SK-N-SH treated with all-trans-retinoic acid at 6 μM for 48 hours (cell line): ENCODE measurements around the gene HPRT1.
A peak's percentile ranks its signal among the peaks of the same experiment; 100 is the strongest.

Source experiments
- ATAC-seq: fragments of 200-7000 bp; cut with Tn5 transposase; 3 replicates; pipeline ENCODE4 v1.9.1; 2020; ENCODE audit warnings: mild to moderate bottlenecking, moderate library complexity
- ARNTL ChIP-seq: fragments of 450-650 bp; formaldehyde crosslinking; IDR thresholded peaks from 2 replicates; pipeline ENCODE4 v1.5.0; 2020; ENCODE audit warnings: low read depth, mild to moderate bottlenecking, moderate library complexity, borderline replicate concordance
- CREB5 ChIP-seq: fragments of 250-450 bp; sonication (Bioruptor Pico); IDR thresholded peaks from 2 replicates; pipeline ENCODE4 v1.5.1; 2020; ENCODE audit warnings: low read depth, mild to moderate bottlenecking, moderate library complexity
- CSRNP3 ChIP-seq: fragments of 250-450 bp; sonication (Bioruptor Pico); IDR thresholded peaks from 2 replicates; pipeline ENCODE4 v1.5.1; 2021; ENCODE audit warnings: mild to moderate bottlenecking, moderate library complexity
- ISL1 ChIP-seq: fragments of 250-450 bp; sonication (Bioruptor Pico); IDR thresholded peaks from 2 replicates; pipeline ENCODE4 v2.1.2; 2022; ENCODE audit warnings: mild to moderate bottlenecking, moderate library complexity
- OSR1 ChIP-seq: fragments of 250-450 bp; sonication (Bioruptor Pico); IDR thresholded peaks from 2 replicates; pipeline ENCODE4 v1.8.0; 2022; ENCODE audit warnings: moderate library complexity, mild to moderate bottlenecking, inconsistent platforms
- PATZ1 ChIP-seq: fragments of 250-450 bp; sonication (Bioruptor Pico); IDR thresholded peaks from 2 replicates; pipeline ENCODE4 v1.8.0; 2020; ENCODE audit warnings: mild to moderate bottlenecking, moderate library complexity, borderline replicate concordance
- POU6F1 ChIP-seq: fragments of 250-450 bp; sonication (Bioruptor Pico); IDR thresholded peaks from 2 replicates; pipeline ENCODE4 v1.8.0; 2021; ENCODE audit warnings: low read depth, mild to moderate bottlenecking, moderate library complexity, borderline replicate concordance
- PPARA ChIP-seq: fragments of 250-450 bp; sonication (Bioruptor Pico); IDR thresholded peaks from 2 replicates; pipeline ENCODE4 v1.5.0; 2020; ENCODE audit warnings: mild to moderate bottlenecking, borderline replicate concordance
- RARB ChIP-seq: fragments of 250-450 bp; sonication (Bioruptor Pico); IDR thresholded peaks from 2 replicates; pipeline ENCODE4 v1.8.0; 2021; ENCODE audit warnings: mild to moderate bottlenecking, moderate library complexity
- SNAI2 ChIP-seq: fragments of 250-450 bp; sonication (Bioruptor Pico); IDR thresholded peaks from 2 replicates; pipeline ENCODE4 v1.5.0; 2020; ENCODE audit warnings: mild to moderate bottlenecking, moderate library complexity
- TCF4 ChIP-seq: fragments of 250-450 bp; sonication (Bioruptor Pico); IDR thresholded peaks from 2 replicates; pipeline ENCODE4 v1.8.0; 2021; ENCODE audit warnings: mild to moderate bottlenecking, moderate library complexity, borderline replicate concordance
- TOX ChIP-seq: fragments of 250-450 bp; sonication (Bioruptor Pico); IDR thresholded peaks from 2 replicates; pipeline ENCODE4 v1.8.0; 2021; ENCODE audit warnings: mild to moderate bottlenecking, moderate library complexity, borderline replicate concordance
- ZC3H10 ChIP-seq: fragments of 250-450 bp; sonication (Bioruptor Pico); IDR thresholded peaks from 2 replicates; pipeline ENCODE4 v1.5.1; 2021; ENCODE audit warnings: mild to moderate bottlenecking, moderate library complexity
- ZFP3 ChIP-seq: fragments of 250-450 bp; sonication (Bioruptor Pico); IDR thresholded peaks from 2 replicates; pipeline ENCODE4 v1.5.0; 2020; ENCODE audit warnings: mild to moderate bottlenecking, moderate library complexity
- ZFP30 ChIP-seq: fragments of 450-650 bp; formaldehyde crosslinking; IDR thresholded peaks from 2 replicates; pipeline ENCODE4 v1.5.0; 2022; ENCODE audit warnings: mild to moderate bottlenecking, moderate library complexity
- ZNF565 ChIP-seq: fragments of 450-650 bp; formaldehyde crosslinking; conservative IDR thresholded peaks from 2 replicates; pipeline ENCODE4 v1.5.0; 2020; ENCODE audit warnings: low read depth, mild to moderate bottlenecking, moderate library complexity
- ZNF70 ChIP-seq: fragments of 450-650 bp; formaldehyde crosslinking; IDR thresholded peaks from 2 replicates; pipeline ENCODE4 v1.5.0; 2020; ENCODE audit warnings: mild to moderate bottlenecking, moderate library complexity
- ZNF8 ChIP-seq: fragments of 450-650 bp; formaldehyde crosslinking; IDR thresholded peaks from 2 replicates; pipeline ENCODE4 v1.5.0; 2020; ENCODE audit warnings: mild to moderate bottlenecking, moderate library complexity
- TF ChIP-seq, protein P1 (sequence below): fragments of 250-450 bp; sonication (Bioruptor Pico); IDR thresholded peaks from 2 replicates; pipeline ENCODE4 v1.5.0; 2020; ENCODE audit warnings: mild to moderate bottlenecking, moderate library complexity

The HPRT1 gene

GRCh38 chrX:134459683-134460004, 321 bp upstream of the HPRT1 start:
- peak; percentile 49 for ATAC-seq
- no peak for TF ChIP-seq PPARA (CRISPR knock-in tag)
- TF ChIP-seq CSRNP3 (CRISPR knock-in tag): no peak
- TF ChIP-seq ZFP30 (CRISPR knock-in tag): no peak
- no peak for TF ChIP-seq ARNTL (CRISPR knock-in tag)
- TF ChIP-seq ZNF8: no peak
- TF ChIP-seq POU6F1 (CRISPR knock-in tag): no peak

DNA sequence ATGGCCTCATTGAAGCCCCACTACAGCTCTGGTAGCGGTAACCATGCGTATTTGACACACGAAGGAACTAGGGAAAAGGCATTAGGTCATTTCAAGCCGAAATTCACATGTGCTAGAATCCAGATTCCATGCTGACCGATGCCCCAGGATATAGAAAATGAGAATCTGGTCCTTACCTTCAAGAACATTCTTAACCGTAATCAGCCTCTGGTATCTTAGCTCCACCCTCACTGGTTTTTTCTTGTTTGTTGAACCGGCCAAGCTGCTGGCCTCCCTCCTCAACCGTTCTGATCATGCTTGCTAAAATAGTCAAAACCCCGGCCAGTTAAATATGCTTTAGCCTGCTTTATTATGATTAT, 876 bp downstream of the HPRT1 start:
- TF ChIP-seq ZFP3 (CRISPR knock-in tag) (no peak), ISL1 (CRISPR knock-in tag) (no peak), ZFP30 (CRISPR knock-in tag) (no peak), PATZ1 (CRISPR knock-in tag) (no peak), TCF4 (CRISPR knock-in tag) (no peak), RARB (no peak), PPARA (CRISPR knock-in tag) (no peak), CSRNP3 (CRISPR knock-in tag) (no peak), SNAI2 (no peak), CREB5 (no peak), ZNF565 (no peak), ZC3H10 (CRISPR knock-in tag) (no peak), ZNF70 (CRISPR knock-in tag) (no peak)
- TF ChIP-seq, protein P1, sequence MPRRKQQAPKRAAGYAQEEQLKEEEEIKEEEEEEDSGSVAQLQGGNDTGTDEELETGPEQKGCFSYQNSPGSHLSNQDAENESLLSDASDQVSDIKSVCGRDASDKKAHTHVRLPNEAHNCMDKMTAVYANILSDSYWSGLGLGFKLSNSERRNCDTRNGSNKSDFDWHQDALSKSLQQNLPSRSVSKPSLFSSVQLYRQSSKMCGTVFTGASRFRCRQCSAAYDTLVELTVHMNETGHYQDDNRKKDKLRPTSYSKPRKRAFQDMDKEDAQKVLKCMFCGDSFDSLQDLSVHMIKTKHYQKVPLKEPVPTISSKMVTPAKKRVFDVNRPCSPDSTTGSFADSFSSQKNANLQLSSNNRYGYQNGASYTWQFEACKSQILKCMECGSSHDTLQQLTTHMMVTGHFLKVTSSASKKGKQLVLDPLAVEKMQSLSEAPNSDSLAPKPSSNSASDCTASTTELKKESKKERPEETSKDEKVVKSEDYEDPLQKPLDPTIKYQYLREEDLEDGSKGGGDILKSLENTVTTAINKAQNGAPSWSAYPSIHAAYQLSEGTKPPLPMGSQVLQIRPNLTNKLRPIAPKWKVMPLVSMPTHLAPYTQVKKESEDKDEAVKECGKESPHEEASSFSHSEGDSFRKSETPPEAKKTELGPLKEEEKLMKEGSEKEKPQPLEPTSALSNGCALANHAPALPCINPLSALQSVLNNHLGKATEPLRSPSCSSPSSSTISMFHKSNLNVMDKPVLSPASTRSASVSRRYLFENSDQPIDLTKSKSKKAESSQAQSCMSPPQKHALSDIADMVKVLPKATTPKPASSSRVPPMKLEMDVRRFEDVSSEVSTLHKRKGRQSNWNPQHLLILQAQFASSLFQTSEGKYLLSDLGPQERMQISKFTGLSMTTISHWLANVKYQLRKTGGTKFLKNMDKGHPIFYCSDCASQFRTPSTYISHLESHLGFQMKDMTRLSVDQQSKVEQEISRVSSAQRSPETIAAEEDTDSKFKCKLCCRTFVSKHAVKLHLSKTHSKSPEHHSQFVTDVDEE (CRISPR knock-in tag): no peak
- ATAC-seq: peak; percentile 11

- TF ChIP-seq OSR1 (CRISPR knock-in tag): no peak
- no peak for TF ChIP-seq POU6F1 (CRISPR knock-in tag)
- TF ChIP-seq, protein P1 (CRISPR knock-in tag): no peak
- no peak for TF ChIP-seq PPARA (CRISPR knock-in tag)
- TF ChIP-seq TCF4 (CRISPR knock-in tag): no peak
- TF ChIP-seq ISL1 (CRISPR knock-in tag): no peak
- TF ChIP-seq ZNF565: no peak
- TF ChIP-seq TOX (CRISPR knock-in tag): no peak
- TF ChIP-seq ZFP3 (CRISPR knock-in tag): no peak
- no peak for ATAC-seq
Observed at GRCh38 chrX:134461437-134461836, 1.5 kb downstream of the HPRT1 start.
